Uterus (tissue), 2 donors: ENCODE measurements around the gene WDFY1.

Experiments
- POLR2A ChIP-seq, 2 donors: fragments of 450-650 bp; IDR thresholded peaks; one replicate each; pipeline ENCODE4 v1.6.1; 2016; ENCODE audit warnings: antibody characterized with exemption in 2 of 2, mild to moderate bottlenecking in 1 of 2, moderate library complexity in 1 of 2
- TF ChIP-seq, protein P1 (sequence below), 4 experiments: fragments of 200-600 bp in 2 of 4; fragments of 450-650 bp in 2 of 4; sonication (generic) in 2 of 4; IDR thresholded peaks; one replicate each; pipeline ENCODE4 v1.5.1; 2016 to 2019; ENCODE audit warnings: antibody characterized with exemption in 4 of 4, mild to moderate bottlenecking in 2 of 4, moderate library complexity in 1 of 4

DNA sequence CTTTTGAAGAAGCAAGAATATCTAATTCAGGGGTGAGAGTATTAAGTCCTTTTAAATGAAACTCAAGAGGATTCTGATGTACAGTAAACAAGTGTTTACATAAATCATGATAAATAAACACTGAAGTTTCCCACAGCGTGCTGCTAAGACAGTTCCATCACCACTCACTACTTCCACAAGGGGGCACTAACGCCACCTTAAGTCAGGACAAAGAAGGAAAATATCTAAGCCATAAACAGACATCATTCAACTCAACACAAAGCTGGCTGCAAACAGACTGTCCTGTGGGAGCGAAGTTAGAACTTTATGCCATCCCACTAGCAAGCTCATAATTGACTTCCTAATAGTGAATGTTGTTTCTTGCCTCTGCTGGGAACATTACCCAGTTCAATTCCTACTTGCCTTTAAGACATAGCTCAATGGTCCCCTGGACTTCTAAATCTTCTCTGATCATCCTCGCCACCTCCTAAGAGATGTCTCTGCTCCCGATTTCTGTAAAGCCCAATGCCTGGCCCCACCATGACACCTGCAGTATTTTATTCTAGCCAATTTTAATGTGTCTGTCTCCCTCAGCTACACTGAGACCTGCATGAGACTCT lies 48.6 kb upstream of the WDFY1 start:
- TF ChIP-seq, protein P1, sequence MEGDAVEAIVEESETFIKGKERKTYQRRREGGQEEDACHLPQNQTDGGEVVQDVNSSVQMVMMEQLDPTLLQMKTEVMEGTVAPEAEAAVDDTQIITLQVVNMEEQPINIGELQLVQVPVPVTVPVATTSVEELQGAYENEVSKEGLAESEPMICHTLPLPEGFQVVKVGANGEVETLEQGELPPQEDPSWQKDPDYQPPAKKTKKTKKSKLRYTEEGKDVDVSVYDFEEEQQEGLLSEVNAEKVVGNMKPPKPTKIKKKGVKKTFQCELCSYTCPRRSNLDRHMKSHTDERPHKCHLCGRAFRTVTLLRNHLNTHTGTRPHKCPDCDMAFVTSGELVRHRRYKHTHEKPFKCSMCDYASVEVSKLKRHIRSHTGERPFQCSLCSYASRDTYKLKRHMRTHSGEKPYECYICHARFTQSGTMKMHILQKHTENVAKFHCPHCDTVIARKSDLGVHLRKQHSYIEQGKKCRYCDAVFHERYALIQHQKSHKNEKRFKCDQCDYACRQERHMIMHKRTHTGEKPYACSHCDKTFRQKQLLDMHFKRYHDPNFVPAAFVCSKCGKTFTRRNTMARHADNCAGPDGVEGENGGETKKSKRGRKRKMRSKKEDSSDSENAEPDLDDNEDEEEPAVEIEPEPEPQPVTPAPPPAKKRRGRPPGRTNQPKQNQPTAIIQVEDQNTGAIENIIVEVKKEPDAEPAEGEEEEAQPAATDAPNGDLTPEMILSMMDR (IDR thresholded peaks at IDR 0.05) = peak; percentile 67 to 80 (median 77)
- no peak for TF ChIP-seq POLR2A (IDR thresholded peaks at IDR 0.05)
